Mesothelial cell of epicardium (in vitro differentiated cells): ENCODE results near the gene ASIC2. TPM values are rescaled to one million over a fixed set of nuclear protein-coding genes. Genes with fewer than 3 reads are reported as not detected.
"Not testable (repeated sequence)": the region's sequence is repeated elsewhere in the genome, so short reads cannot be mapped to it uniquely, and the experiment has no call there.

ENCODE experiments used
- DNase-seq, 2 experiments: peaks; one replicate each; pipeline ENCODE4 v3.0.0; 2021; ENCODE audit warnings: low spot score in 2 of 2; ENCODE audit not compliant: unreplicated experiment in 2 of 2
- H3K27ac Mint-ChIP-seq: 2 replicates; pipeline ENCODE4 v1.8.0; 2021; ENCODE audit warnings: mixed read lengths
- H3K27me3 Mint-ChIP-seq: 2 replicates; pipeline ENCODE4 v1.8.0; 2021; ENCODE audit warnings: low read depth, mixed read lengths
- H3K36me3 Mint-ChIP-seq: 2 replicates; pipeline ENCODE4 v1.8.0; 2021; ENCODE audit warnings: mixed read lengths
- H3K4me1 Mint-ChIP-seq: 2 replicates; pipeline ENCODE4 v1.8.0; 2021; ENCODE audit warnings: mixed read lengths
- H3K4me3 Mint-ChIP-seq: 2 replicates; pipeline ENCODE4 v1.8.0; 2021; ENCODE audit warnings: mild to moderate bottlenecking, moderate library complexity, mixed read lengths
- H3K9me3 Mint-ChIP-seq: 2 replicates; pipeline ENCODE4 v1.8.0; 2021; ENCODE audit warnings: mixed read lengths
- CTCF ChIP-seq: fragments of 200-600 bp; sonication (generic); IDR thresholded peaks from one replicate; pipeline ENCODE4 v1.5.0; 2021; ENCODE audit warnings: antibody characterized with exemption; ENCODE audit not compliant: unreplicated experiment
- total RNA-seq: library from RNA; stranded (reverse); gene quantifications from 3 replicates; pipeline ENCODE4 v1.2.1, GENCODE V29; 2021

ASIC2 gene
- total RNA-seq, 1 donor from 2014 or later = 3.4 TPM

GRCh38 chr17:32985050-32985756 is 307.9 kb downstream of the ASIC2 start:
- Mint-ChIP-seq H3K36me3 (no peaks in the 10 kb centered on the region), H3K4me3 (no peak overlapping the region), H3K9me3 (peaks cover 34% of the 10 kb centered on the region), H3K27me3 (peaks cover 10% of the 10 kb centered on the region), H3K4me1 (no peaks in the 10 kb centered on the region), H3K27ac (no peak overlapping the region)
- TF ChIP-seq CTCF = no peak
- no peak for DNase-seq

GRCh38 chr17:32981611-32982010 is 311.5 kb downstream of the ASIC2 start:
- not testable (repeated sequence) for H3K27ac Mint-ChIP-seq, DNase-seq, H3K4me1 Mint-ChIP-seq, H3K27me3 Mint-ChIP-seq, H3K36me3 Mint-ChIP-seq, H3K4me3 Mint-ChIP-seq
- peaks cover 15% of the 10 kb centered on the region for H3K9me3 Mint-ChIP-seq

- no peaks in the 10 kb centered on the region for H3K4me1 Mint-ChIP-seq
- H3K4me3 Mint-ChIP-seq = no peak overlapping the region
- DNase-seq = no peak
- H3K9me3 Mint-ChIP-seq = peaks cover 15% of the 10 kb centered on the region
- TF ChIP-seq CTCF = no peak
- no peaks in the 10 kb centered on the region for H3K36me3 Mint-ChIP-seq
- H3K27ac Mint-ChIP-seq = no peak overlapping the region
- H3K27me3 Mint-ChIP-seq = peaks cover 9% of the 10 kb centered on the region
Observed at GRCh38 chr17:32980230-32980629, 312.9 kb downstream of the ASIC2 start.

- no peak for DNase-seq
- no peak for TF ChIP-seq CTCF
- H3K4me1 Mint-ChIP-seq = no peaks in the 10 kb centered on the region
- peaks cover 7% of the 10 kb centered on the region for H3K9me3 Mint-ChIP-seq
- H3K27ac Mint-ChIP-seq = no peak overlapping the region
- H3K27me3 Mint-ChIP-seq = no peaks in the 10 kb centered on the region
- no peaks in the 10 kb centered on the region for H3K36me3 Mint-ChIP-seq
- no peak overlapping the region for H3K4me3 Mint-ChIP-seq
Observed at GRCh38 chr17:32976605-32977004, 316.5 kb downstream of the ASIC2 start.

- peaks cover 11% of the 10 kb centered on the region for H3K9me3 Mint-ChIP-seq
- no peaks in the 10 kb centered on the region for H3K27me3 Mint-ChIP-seq
- DNase-seq = no peak
- H3K36me3 Mint-ChIP-seq = no peaks in the 10 kb centered on the region
- H3K4me1 Mint-ChIP-seq = no peaks in the 10 kb centered on the region
- no peak overlapping the region for H3K4me3 Mint-ChIP-seq
- H3K27ac Mint-ChIP-seq = no peak overlapping the region
- no peak for TF ChIP-seq CTCF
Observed at GRCh38 chr17:32976131-32976530, 317.0 kb downstream of the ASIC2 start.

GRCh38 chr17:32971171-32971570 is 321.9 kb downstream of the ASIC2 start:
- Mint-ChIP-seq H3K9me3 (peaks cover 25% of the 10 kb centered on the region), H3K36me3 (peaks cover 5% of the 10 kb centered on the region), H3K4me1 (no peaks in the 10 kb centered on the region), H3K27me3 (peaks cover 8% of the 10 kb centered on the region), H3K4me3 (no peak overlapping the region), H3K27ac (no peak overlapping the region)
- no peak for DNase-seq
- no peak for TF ChIP-seq CTCF
